Tibial nerve (tissue), 4 donors: Measurements from ENCODE around the gene PSORS1C2. TPM values are rescaled to one million over a fixed set of nuclear protein-coding genes. Genes with fewer than 3 reads are reported as not detected.

Experiments
- DNase-seq, 2 donors: peaks; one replicate each; pipeline ENCODE4 v3.0.0-alpha.2; 2019; ENCODE audit warnings: low spot score in 2 of 2
- H3K27ac ChIP-seq, 4 donors: fragments of 200-600 bp; sonication (generic) in 3 of 4; one replicate each; pipeline ENCODE4 v1.5.1; 2017 to 2019; ENCODE audit warnings: mild to moderate bottlenecking in 1 of 4
- H3K27me3 ChIP-seq, 2 donors: fragments of 200-600 bp; sonication (generic) in 1 of 2; one replicate each; pipeline versions ENCODE4 v1.5.1 to v1.6.0; 2017 to 2019
- H3K36me3 ChIP-seq, 3 donors: fragments of 200-600 bp; sonication (generic); one replicate each; pipeline ENCODE4 v1.5.1; 2018 to 2019
- H3K4me1 ChIP-seq, 4 donors: fragments of 200-600 bp; sonication (generic) in 3 of 4; one replicate each; pipeline ENCODE4 v1.5.1; 2017 to 2019
- H3K4me3 ChIP-seq, 4 donors: fragments of 200-600 bp; sonication (generic) in 3 of 4; one replicate each; pipeline ENCODE4 v1.5.1; 2017 to 2019; ENCODE audit warnings: mild to moderate bottlenecking in 1 of 4, moderate library complexity in 1 of 4
- H3K9me3 ChIP-seq, 4 donors: fragments of 200-600 bp; sonication (generic) in 3 of 4; one replicate each; pipeline ENCODE4 v1.5.1; 2017 to 2019
- CTCF ChIP-seq, 5 experiments: fragments of 200-600 bp in 3 of 5; fragments of 450-650 bp in 2 of 5; sonication (generic) in 3 of 5; IDR thresholded peaks; one replicate each; pipeline ENCODE4 v1.5.1; 2016 to 2019; ENCODE audit warnings: antibody characterized with exemption in 5 of 5, mild to moderate bottlenecking in 3 of 5, moderate library complexity in 2 of 5
- EP300 ChIP-seq, 2 donors: sonication (generic); formaldehyde crosslinking; IDR thresholded peaks; one replicate each; pipeline ENCODE4 v1.6.1; 2017; ENCODE audit warnings: antibody characterized with exemption in 2 of 2, mild to moderate bottlenecking in 1 of 2
- POLR2A ChIP-seq, 2 donors: fragments of 450-650 bp; IDR thresholded peaks; one replicate each; pipeline ENCODE4 v1.6.1; 2017; ENCODE audit warnings: antibody characterized with exemption in 2 of 2, mild to moderate bottlenecking in 2 of 2, moderate library complexity in 2 of 2
- WGBS, 2 donors: methylation state at CpG; one replicate each; pipeline ENCODE4 v1.1.5; 2018; 5-methylcytosine and 5-hydroxymethylcytosine counted together
- total RNA-seq, 4 donors: library from RNA; depleted of rRNA; stranded (reverse); fragments of >200 nt; gene quantifications; one replicate each; pipeline ENCODE4 v1.1.0, GENCODE V29; 2016

Gene PSORS1C2
- total RNA-seq, 4 donors from 2014 or later: not detected

GRCh38 chr6:31145386-31145785 is 6.5 kb upstream of the PSORS1C2 start:
- TF ChIP-seq CTCF (IDR thresholded peaks at IDR 0.05): no peak
- TF ChIP-seq POLR2A (IDR thresholded peaks at IDR 0.05): no peak
- no peak for TF ChIP-seq EP300 (IDR thresholded peaks at IDR 0.05)
- Histone ChIP-seq H3K4me1 (peaks cover 0 to 14% (median 0%) of the 10 kb centered on the region in 4 donors), H3K9me3 (no peaks in the 10 kb centered on the region), H3K27me3 (no peaks in the 10 kb centered on the region), H3K4me3 (no peak overlapping the region), H3K36me3 (peaks cover 0 to 70% (median 0%) of the 10 kb centered on the region in 3 donors), H3K27ac (peak overlapping the region in 1 of 4 donors; percentile 37)
- DNase-seq: no peak
- 92 to 94% methylated on average over 10 of the region's 10 CpGs for WGBS, 2 donors

- DNase-seq: no peak
- Histone ChIP-seq H3K9me3 (no peaks in the 10 kb centered on the region), H3K36me3 (peaks cover 0 to 66% (median 0%) of the 10 kb centered on the region in 3 donors), H3K27ac (peak overlapping the region in 1 of 4 donors; percentile 37), H3K4me3 (no peak overlapping the region), H3K27me3 (no peaks in the 10 kb centered on the region), H3K4me1 (peaks cover 0 to 14% (median 0%) of the 10 kb centered on the region in 4 donors)
- WGBS, 2 donors: 76 to 96% methylated on average over 11 of the region's 11 CpGs
- TF ChIP-seq POLR2A (IDR thresholded peaks at IDR 0.05) (no peak), CTCF (IDR thresholded peaks at IDR 0.05) (no peak), EP300 (IDR thresholded peaks at IDR 0.05) (no peak)
Observed at GRCh38 chr6:31144970-31145340, 6.1 kb upstream of the PSORS1C2 start.

GRCh38 chr6:31144296-31144969 is 5.6 kb upstream of the PSORS1C2 start:
- H3K9me3 ChIP-seq: no peaks in the 10 kb centered on the region
- peaks cover 0 to 14% (median 0%) of the 10 kb centered on the region in 4 donors for H3K4me1 ChIP-seq
- DNase-seq: no peak
- H3K27me3 ChIP-seq: no peaks in the 10 kb centered on the region
- TF ChIP-seq CTCF (IDR thresholded peaks at IDR 0.05) (no peak), EP300 (IDR thresholded peaks at IDR 0.05) (no peak), POLR2A (IDR thresholded peaks at IDR 0.05) (no peak)
- H3K27ac ChIP-seq: peak overlapping the region in 1 of 4 donors; percentile 41
- peaks cover 0 to 60% (median 0%) of the 10 kb centered on the region in 3 donors for H3K36me3 ChIP-seq
- WGBS, 2 donors: 88% methylated on average over 18 of the region's 18 CpGs
- H3K4me3 ChIP-seq: no peak overlapping the region

- Histone ChIP-seq H3K4me1 (peaks cover 0 to 15% (median 0%) of the 10 kb centered on the region in 4 donors), H3K27ac (peak overlapping the region in 1 of 4 donors; percentile 19), H3K9me3 (no peaks in the 10 kb centered on the region), H3K36me3 (peaks cover 0 to 48% (median 0%) of the 10 kb centered on the region in 3 donors), H3K4me3 (no peak overlapping the region), H3K27me3 (no peaks in the 10 kb centered on the region)
- 45 to 49% methylated on average over 11 of the region's 11 CpGs for WGBS, 2 donors
- peak; percentile 31 to 34 for DNase-seq
- TF ChIP-seq CTCF (IDR thresholded peaks at IDR 0.05) (no peak), EP300 (IDR thresholded peaks at IDR 0.05) (no peak), POLR2A (IDR thresholded peaks at IDR 0.05) (no peak)
Observed at GRCh38 chr6:31143148-31143547, 4.3 kb upstream of the PSORS1C2 start.

- Histone ChIP-seq H3K4me1 (peaks cover 0 to 23% (median 0%) of the 10 kb centered on the region in 4 donors), H3K27ac (no peak overlapping the region), H3K9me3 (no peaks in the 10 kb centered on the region), H3K36me3 (peaks cover 0 to 44% (median 0%) of the 10 kb centered on the region in 3 donors), H3K27me3 (no peaks in the 10 kb centered on the region), H3K4me3 (no peak overlapping the region)
- WGBS, 2 donors: 17 to 29% methylated on average over 2 of the region's 2 CpGs
- TF ChIP-seq CTCF (IDR thresholded peaks at IDR 0.05) (no peak), POLR2A (IDR thresholded peaks at IDR 0.05) (no peak), EP300 (IDR thresholded peaks at IDR 0.05) (no peak)
- DNase-seq: no peak
Observed at GRCh38 chr6:31142361-31142761, 3.5 kb upstream of the PSORS1C2 start.
